ENCODE measurements around the gene IL23R.

IL23R gene

DNA sequence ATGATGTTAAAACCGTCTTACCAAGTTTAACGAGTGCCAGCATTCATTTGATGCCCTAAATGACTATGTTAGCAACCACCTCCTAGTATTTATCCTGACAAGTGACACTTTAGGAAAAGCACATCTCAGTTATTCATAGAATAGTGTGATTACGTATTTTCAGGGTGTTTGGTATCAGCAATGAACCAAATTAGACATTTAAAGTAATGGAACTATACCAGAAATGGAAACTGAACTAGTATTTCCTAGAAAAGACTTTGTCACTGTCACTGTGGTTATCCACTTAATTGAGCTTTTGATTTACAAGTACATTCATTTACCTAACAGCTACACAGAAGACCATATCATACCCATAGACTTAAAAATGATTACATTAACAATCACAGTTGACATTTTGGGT, 137.8 kb downstream of the IL23R start:
- DNase-seq (ENCODE audit: low read depth) = no peak

DNA sequence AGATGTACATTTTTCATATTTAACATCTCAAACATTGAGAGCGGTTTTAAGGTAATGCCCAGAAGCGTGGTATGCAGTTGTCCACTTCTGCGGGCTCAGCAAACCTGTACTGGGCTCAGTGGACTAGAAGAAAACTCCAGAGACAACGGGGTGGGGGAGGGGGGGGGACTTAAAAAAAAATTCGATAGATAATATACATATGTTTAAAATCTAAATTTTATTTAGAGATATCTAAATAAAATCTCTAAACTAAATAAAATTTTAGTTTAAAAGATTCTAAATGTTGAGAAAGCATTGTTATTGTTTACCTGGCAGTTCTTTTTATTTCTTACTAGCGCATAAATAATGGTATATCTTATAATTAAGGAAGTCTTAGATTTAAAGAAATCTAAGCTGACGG, 140.3 kb downstream of the IL23R start:
- DNase-seq (ENCODE audit: low read depth) = no peak

DNA sequence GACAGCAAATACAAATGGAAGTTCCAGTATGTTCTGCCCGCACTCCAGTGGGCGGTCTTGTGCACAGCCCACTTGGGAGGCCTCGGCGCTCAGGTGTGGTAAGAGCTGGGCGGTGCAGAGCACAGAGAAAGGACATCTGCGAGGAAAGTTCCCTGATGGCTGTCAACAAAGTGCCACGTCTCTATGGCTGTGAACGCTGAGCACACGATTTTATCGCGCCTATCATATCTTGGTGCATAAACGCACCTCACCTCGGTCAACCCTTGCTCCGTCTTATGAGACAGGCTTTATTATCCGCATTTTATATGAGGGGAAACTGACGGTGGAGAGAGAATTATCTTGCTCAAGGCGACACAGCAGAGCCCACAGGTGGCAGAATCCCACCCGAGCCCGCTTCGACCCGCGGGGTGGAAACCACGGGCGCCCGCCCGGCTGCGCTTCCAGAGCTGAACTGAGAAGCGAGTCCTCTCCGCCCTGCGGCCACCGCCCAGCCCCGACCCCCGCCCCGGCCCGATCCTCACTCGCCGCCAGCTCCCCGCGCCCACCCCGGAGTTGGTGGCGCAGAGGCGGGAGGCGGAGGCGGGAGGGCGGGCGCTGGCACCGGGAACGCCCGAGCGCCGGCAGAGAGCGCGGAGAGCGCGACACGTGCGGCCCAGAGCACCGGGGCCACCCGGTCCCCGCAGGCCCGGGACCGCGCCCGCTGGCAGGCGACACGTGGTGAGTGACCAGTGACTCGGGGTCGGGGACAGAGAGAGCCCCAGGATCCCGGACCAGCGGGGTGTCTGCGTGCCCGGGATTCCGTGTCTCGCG, 141.2 kb downstream of the IL23R start, which contains the start of gene IL12RB2:
Gene IL12RB2 (plus strand): TSS at position 623 of the 810 bp plus-strand sequence. CDS start 12,496 bp downstream, outside the sequence.
- no peak for DNase-seq (ENCODE audit: low read depth)

DNA sequence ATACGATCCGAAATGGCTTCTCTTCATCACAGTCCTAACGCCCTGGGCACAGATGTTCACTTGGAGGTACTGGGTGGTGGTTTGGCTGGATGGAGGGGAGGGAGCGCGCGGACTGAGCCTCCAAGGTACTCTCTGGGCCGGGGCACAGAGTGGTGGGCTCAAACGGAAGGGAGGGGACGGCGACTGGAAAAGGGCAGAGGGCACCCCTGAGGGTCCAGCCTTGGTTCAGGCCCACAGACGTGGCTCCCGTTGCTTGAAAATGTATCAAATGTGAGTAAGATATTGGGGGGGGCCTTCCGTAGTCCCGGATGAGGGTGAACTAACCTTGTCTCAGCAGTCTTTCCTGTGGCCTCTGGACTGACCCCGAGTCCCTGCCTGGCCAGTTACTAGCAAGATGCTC, 141.9 kb downstream of the IL23R start:
- DNase-seq (ENCODE audit: low read depth) = no peak

Data from fibroblast of gingiva (primary cell).